DMS79 treated with DMSO at 0.1 percent for 48 hours (cell line): ENCODE results near the gene NTRK3.

Source experiments
- DNase-seq: peaks from one replicate; lab custom pipeline; 2025; lab: John Stamatoyannopoulos, UW

The NTRK3 gene

GRCh38 chr15:88256279-88257230 lies at the start of gene NTRK3:
TSS of gene NTRK3 (minus strand) at chr15:88256739. CDS start at chr15:88256153, 586 bp downstream.
- peak; percentile 18 for DNase-seq

DNA sequence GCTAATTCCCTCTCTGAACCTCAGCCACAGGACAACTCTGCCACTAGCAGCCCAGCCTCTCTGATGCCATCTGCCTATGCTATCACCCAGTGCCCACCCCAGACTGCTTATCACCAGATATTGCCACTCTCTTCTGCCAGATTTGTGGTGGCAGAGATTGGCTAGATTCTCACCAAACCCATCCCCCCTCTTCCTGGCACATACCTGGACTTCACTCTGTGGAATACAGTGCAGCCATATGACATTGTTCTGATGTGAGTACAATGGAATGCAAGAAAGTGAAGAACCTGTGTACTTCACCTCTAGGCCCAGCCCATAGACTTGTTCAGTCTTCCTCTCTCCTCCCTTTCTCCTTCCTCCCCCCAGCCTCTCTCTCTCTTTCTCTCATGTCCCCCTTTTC lies 46.9 kb upstream of the NTRK3 start:
- no peak for DNase-seq

DNA sequence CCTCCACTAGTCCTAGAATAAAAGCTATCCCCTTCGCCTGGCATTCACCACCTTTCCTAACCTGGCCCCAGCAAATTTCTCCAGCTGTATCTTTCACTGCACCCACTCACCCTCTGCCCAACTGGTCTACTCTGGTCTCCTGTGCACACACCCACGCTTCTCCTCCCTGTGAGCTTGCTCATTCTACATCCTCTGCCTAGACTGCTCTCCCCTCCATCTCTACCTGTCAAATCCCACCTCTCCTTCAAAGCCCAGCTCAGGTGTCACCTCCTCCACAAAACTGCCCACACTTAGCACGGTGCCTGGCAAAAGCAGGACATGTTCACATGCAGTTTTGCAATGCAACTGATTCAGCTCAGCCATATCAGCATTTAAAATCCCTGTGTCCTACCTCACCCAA lies 45.8 kb upstream of the NTRK3 start:
- no peak for DNase-seq

GRCh38 chr15:88301311-88301710 lies 44.8 kb upstream of the NTRK3 start:
- no peak for DNase-seq

DNA sequence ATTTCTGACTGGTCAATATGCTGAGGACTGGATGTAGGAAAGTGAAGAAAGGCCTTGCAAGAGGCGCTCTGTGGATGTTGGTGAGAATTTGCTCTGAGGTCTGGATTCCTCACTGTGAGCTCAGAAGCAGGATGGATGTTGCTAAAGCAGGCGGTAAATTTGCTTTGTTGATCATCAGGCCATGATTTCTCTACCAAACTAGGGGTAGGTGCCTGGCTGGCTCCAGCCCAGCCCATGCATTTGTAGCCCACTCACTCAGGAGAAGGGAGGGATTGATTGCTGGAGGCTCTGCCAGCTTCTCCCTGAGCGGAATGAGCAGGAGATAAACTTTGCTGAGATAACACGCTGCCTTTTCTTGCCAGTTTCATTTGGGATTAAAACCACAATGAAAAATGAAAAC lies 44.3 kb upstream of the NTRK3 start:
- DNase-seq = no peak

- DNase-seq = no peak
Observed at GRCh38 chr15:88300089-88300488, 43.5 kb upstream of the NTRK3 start.

GRCh38 chr15:88299497-88299896 lies 43.0 kb upstream of the NTRK3 start:
- DNase-seq = no peak

DNA sequence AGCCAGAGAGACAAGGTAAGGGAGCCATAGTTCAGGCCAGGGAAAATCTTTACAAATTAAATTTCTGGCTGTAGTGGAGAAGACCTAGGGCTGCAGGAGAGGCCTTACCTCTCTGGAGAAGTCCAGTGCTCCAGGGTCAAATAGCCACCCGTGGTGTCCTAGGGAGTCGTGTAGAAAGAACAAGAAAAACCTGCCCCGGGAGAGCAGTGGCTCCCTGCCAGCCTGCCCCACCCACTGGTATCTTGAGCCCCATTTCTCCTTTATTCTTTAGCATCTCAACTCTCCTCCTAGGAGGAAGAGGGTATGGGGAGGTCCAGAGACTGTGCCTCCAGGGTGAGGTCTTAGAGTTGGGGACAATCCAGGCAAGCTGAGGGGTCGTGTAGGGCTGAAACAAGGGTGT lies 32.1 kb upstream of the NTRK3 start:
- DNase-seq = no peak

- no peak for DNase-seq
Observed at GRCh38 chr15:88288206-88288605, 31.7 kb upstream of the NTRK3 start.

GRCh38 chr15:88284318-88284998 lies 27.9 kb upstream of the NTRK3 start:
- DNase-seq = no peak

DNA sequence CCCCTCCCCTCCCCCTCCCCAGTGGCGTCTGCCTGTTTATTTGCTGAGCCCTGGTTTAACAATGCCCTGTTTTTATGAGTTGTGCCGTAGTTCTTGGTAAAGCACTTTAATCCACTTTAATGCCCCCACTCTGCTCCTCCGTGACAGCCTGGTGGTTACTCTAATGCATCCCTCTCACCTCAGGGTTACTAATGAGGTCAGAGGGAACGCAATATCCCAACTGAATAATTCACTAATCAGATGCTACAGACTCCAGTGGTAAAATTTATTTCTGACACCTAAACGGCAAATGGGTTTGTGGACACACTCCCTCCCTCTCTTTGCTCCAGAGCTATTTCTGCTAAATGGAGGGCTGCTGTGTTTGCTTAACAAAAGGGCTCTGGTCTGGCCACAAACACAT lies 26.1 kb upstream of the NTRK3 start:
- no peak for DNase-seq

DNA sequence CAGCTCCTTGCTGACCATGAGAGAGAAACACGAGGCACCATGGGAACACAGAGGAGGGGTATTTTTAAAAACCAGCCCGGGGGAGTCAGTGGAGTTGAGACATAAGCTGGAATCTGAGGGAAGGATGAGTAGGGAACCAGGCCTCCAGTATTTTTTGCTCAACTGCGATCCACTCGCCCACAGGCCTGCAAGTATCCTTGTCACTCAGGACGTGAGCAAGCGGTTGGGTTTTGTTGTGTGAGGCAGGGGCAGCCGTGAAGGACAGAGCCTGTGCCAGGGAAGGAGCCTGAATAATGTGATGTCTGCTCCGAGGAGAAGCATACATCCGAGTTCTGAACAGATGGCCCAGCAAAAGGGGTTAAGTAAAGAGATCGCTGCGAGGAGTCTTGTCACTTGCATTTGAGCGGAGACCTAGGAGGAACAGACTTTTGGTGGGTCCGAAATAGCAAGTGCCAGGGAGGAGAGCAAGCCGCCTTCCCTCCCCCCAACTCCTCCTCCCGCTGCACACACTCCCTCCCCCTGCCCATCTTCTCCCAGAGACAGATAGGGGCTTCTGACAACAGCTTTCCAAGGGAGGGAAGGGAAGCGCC lies 20.4 kb upstream of the NTRK3 start:
- no peak for DNase-seq

- DNase-seq = no peak
Observed at GRCh38 chr15:88275804-88276203, 19.3 kb upstream of the NTRK3 start.

DNA sequence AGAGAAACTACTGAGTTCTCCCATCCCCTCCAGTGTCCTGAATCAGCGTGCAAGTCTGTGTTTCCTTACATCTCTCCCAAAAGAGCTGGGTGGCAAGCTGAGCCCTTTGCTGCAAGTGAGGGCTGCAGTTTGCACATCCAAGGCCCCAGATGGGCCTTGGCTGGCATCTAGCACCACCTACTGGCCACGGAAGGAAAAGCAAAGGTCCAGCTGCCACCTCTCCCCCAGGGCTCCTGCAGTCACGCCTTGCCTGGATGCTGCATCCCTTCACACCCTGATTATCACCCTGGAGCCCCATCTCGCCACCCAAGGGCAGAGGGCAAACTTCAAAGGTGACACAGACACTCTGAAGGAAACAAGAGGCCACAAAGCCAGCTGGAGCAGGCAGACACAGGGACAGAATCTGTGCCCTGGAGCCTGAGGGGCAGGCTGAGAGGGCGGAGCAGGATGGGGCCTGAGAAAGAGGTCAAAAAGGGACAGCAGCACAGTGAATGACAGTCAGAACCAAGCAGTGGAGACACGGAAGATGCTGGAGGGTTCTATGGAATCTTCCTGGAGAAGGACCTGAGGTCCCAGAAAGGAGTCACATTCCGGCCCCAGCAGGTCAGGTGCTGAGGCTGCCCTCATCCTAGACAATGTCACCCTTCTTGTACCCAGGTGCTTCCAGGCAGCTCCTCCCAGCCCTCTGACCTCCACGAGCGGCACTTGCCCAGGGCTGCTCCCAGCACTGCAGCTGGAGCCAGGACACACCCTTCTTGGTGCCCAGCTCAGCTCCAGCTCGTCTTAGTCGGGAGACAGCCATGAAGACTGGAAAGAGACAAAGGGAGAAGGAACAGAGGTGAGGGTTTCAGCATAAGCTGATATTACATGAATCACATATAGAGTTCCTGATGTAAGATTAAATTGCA lies 18.3 kb upstream of the NTRK3 start:
- peak; percentile 16 for DNase-seq

DNA sequence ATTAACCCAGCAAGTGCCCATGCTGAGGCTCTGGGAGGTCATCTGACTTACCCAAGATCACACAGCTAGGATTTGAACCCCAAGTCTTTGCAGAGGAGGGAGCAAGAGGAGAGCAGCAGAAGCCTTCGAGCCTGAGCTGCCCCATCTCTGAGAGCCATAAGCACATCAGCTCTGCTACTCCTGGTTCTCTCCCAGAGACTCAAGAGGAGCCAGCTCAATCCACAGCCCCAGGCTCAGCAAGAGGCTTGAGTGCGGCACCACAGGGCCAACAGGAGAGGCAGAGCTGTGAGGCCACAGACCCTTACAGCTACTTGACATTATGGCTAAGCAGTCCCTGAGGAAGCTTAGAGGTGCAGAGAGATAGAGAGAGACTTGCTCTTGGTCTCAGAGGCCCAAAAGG lies 15.9 kb upstream of the NTRK3 start:
- DNase-seq = no peak

DNA sequence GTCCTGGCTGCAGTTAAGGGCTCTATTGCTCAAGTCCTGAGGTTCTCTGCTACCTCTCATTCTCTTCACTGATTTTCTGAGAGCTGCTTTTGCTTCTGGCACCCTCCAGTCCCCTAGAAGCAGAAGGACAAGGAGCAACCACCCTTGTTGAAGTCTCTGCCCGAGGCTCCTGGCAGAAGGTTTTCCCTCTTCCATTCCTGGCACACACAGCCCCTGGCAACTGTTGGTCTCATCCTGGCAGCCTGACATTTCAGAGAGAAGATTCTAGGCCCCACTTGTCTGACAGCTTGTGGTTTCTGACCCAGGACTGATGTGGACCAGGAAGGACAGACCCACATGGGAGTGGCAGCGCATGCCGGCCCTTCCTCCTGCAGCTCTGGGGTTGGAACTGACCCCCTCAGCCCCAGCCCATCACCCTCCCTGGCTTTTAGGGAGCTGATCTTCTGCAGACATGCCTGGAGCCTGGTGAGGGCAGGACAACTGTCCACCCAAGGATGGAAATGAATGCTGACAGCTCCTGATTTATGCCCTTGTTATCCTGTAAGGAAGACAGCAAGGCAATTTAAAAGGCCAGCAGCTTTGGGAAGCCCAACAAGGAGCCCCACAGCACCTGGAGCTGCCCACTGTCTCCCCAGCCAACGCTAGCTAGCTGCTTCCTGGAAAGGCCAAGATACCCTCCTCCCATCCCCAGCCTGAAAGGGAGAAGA lies 13.0 kb upstream of the NTRK3 start:
- DNase-seq = no peak

- no peak for DNase-seq
Observed at GRCh38 chr15:88267720-88268119, 11.2 kb upstream of the NTRK3 start.

DNA sequence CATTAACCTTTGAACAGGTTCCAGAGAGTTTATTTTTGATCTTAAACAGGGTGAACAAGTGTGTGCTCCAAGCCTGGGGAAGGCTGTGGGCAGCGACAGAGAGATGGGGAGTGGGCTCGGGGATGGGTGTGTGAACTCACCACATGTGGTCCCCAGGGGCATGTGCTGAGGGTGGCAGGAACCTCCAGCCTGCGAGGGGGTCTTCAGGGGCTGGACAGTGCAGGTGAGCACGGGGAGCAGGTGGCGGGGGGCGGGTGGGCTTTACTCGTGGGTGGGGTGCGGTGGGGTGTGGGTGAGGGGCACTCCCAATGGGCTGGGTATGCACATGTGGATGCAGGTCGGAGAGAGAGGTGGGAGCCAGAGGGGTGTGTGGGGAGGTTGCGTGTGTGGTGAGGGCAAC lies 9.6 kb upstream of the NTRK3 start:
- DNase-seq = no peak

GRCh38 chr15:88264622-88265021 lies 8.1 kb upstream of the NTRK3 start:
- no peak for DNase-seq

- DNase-seq = no peak
Observed at GRCh38 chr15:88262064-88262463, 5.5 kb upstream of the NTRK3 start.

GRCh38 chr15:88258093-88258641 lies 1.6 kb upstream of the NTRK3 start:
- peak; percentile 71 for DNase-seq
